MM.1S (cell line): ENCODE results near the gene SMPD3.

ENCODE experiments used
- CTCF ChIP-seq: fragments of 300-600 bp; sonication (generic); IDR thresholded peaks from 2 replicates; pipeline ENCODE4 v1.5.1; 2016; ENCODE audit warnings: antibody characterized with exemption, low read length, mixed read lengths
- EZH2 ChIP-seq: fragments of 300-600 bp; sonication (generic); optimal IDR thresholded peaks from 2 replicates; pipeline ENCODE3; 2017; ENCODE audit warnings: low read depth, mild to moderate bottlenecking, antibody characterized with exemption, low read length, mixed read lengths
- EZH2phosphoT487 ChIP-seq: fragments of 300-600 bp; sonication (generic); IDR thresholded peaks from 2 replicates; pipeline ENCODE4 v1.6.1; 2018; ENCODE audit warnings: antibody characterized with exemption, low read length

- TF ChIP-seq CTCF, result no peak
- TF ChIP-seq EZH2, result no peak
- TF ChIP-seq EZH2phosphoT487, result no peak
Observed at GRCh38 chr16:68403704-68404103, 44.6 kb downstream of the SMPD3 start.
